HG02981 (cell line): ENCODE measurements around the gene SLC38A3.

Source experiments
- ATAC-seq: cut with Tn5 transposase; IDR thresholded peaks from one replicate; pipeline ENCODE4 v1.9.1; 2021; ENCODE audit warnings: mild to moderate bottlenecking, moderate library complexity; ENCODE audit not compliant: unreplicated experiment

SLC38A3 gene

GRCh38 chr3:50168791-50169190 lies 36.3 kb upstream of the SLC38A3 start:
- ATAC-seq = no peak

- no peak for ATAC-seq
Measured at GRCh38 chr3:50169232-50169832, 35.7 kb upstream of the SLC38A3 start.

GRCh38 chr3:50169858-50170257 lies 35.2 kb upstream of the SLC38A3 start:
- ATAC-seq = no peak

GRCh38 chr3:50170689-50171088 lies 34.4 kb upstream of the SLC38A3 start:
- no peak for ATAC-seq

GRCh38 chr3:50171540-50172301 lies 33.4 kb upstream of the SLC38A3 start:
- no peak for ATAC-seq

GRCh38 chr3:50172626-50173220 lies 32.3 kb upstream of the SLC38A3 start:
- ATAC-seq = no peak

- no peak for ATAC-seq
Measured at GRCh38 chr3:50173685-50174516, 31.2 kb upstream of the SLC38A3 start.

- no peak for ATAC-seq
Measured at GRCh38 chr3:50174517-50174895, 30.6 kb upstream of the SLC38A3 start.

GRCh38 chr3:50174947-50175524 lies 30.0 kb upstream of the SLC38A3 start:
- ATAC-seq = no peak

- ATAC-seq = no peak
Measured at GRCh38 chr3:50177346-50177745, 27.7 kb upstream of the SLC38A3 start.

GRCh38 chr3:50179710-50180109 lies 25.4 kb upstream of the SLC38A3 start:
- ATAC-seq = no peak

GRCh38 chr3:50181985-50182384 lies 23.1 kb upstream of the SLC38A3 start:
- no peak for ATAC-seq

GRCh38 chr3:50182533-50183099 lies 22.5 kb upstream of the SLC38A3 start:
- ATAC-seq = no peak

GRCh38 chr3:50183755-50184154 lies 21.3 kb upstream of the SLC38A3 start:
- no peak for ATAC-seq

GRCh38 chr3:50184242-50184978 lies 20.7 kb upstream of the SLC38A3 start:
- no peak for ATAC-seq

- no peak for ATAC-seq
Measured at GRCh38 chr3:50185230-50185629, 19.8 kb upstream of the SLC38A3 start.

- ATAC-seq = no peak
Measured at GRCh38 chr3:50186096-50186495, 19.0 kb upstream of the SLC38A3 start.

GRCh38 chr3:50187750-50188149 lies 17.3 kb upstream of the SLC38A3 start:
- ATAC-seq = no peak

GRCh38 chr3:50189274-50189673 lies 15.8 kb upstream of the SLC38A3 start:
- ATAC-seq = no peak

GRCh38 chr3:50189989-50190388 lies 15.1 kb upstream of the SLC38A3 start:
- ATAC-seq = no peak
